Gastrocnemius medialis (tissue), 4 donors: ENCODE data around the gene PSMD5. TPM values are rescaled to one million over a fixed set of nuclear protein-coding genes. Genes with fewer than 3 reads are reported as not detected.

Source experiments
- ATAC-seq, 2 donors: fragments of 150-250 bp; one replicate each; pipeline ENCODE4 v1.9.1; 2016
- DNase-seq, 2 donors: peaks; one replicate each; pipeline ENCODE4 v3.0.0-alpha.2; 2019
- H3K27ac ChIP-seq, 4 donors: fragments of 200-600 bp; sonication (generic); 1 replicate in 1 of 4; 2 replicates in 3 of 4; pipeline ENCODE4 v1.5.1; 2016 to 2018; ENCODE audit warnings: mild to moderate bottlenecking in 2 of 4, moderate library complexity in 1 of 4
- H3K27me3 ChIP-seq, 3 donors: fragments of 200-600 bp; sonication (generic) in 2 of 3; 1 replicate in 1 of 3; 2 replicates in 2 of 3; pipeline versions ENCODE4 v1.5.1 to v1.6.0; 2016 to 2019; ENCODE audit warnings: mild to moderate bottlenecking in 1 of 3, moderate library complexity in 1 of 3
- H3K36me3 ChIP-seq, 2 donors: fragments of 200-600 bp; sonication (generic) in 1 of 2; one replicate each; pipeline ENCODE4 v1.5.1; 2017 to 2018
- H3K4me1 ChIP-seq, 2 donors: fragments of 200-600 bp; sonication (generic) in 1 of 2; one replicate each; pipeline ENCODE4 v1.5.1; 2016 to 2017; ENCODE audit warnings: mild to moderate bottlenecking in 2 of 2
- H3K4me3 ChIP-seq, 4 donors: fragments of 200-600 bp; sonication (generic) in 3 of 4; 1 replicate in 1 of 4; 2 replicates in 3 of 4; pipeline ENCODE4 v1.5.1; 2016 to 2019; ENCODE audit warnings: mild to moderate bottlenecking in 2 of 4
- H3K9me3 ChIP-seq, 3 donors: fragments of 200-600 bp; sonication (generic) in 2 of 3; 1 replicate in 1 of 3; 2 replicates in 2 of 3; pipeline ENCODE4 v1.5.1; 2016 to 2019
- POLR2A ChIP-seq, 2 donors: fragments of 450-650 bp; IDR thresholded peaks; one replicate each; pipeline ENCODE4 v1.6.1; 2017; ENCODE audit warnings: antibody characterized with exemption in 2 of 2, mild to moderate bottlenecking in 2 of 2, moderate library complexity in 2 of 2
- in situ Hi-C, 4 donors: fragments of 200-750 bp; cut with MboI; loops; one replicate each; pipeline versions ENCODE4 v1.15.0 to v1.8.0; 2017; ENCODE audit warnings: low sequenced_read_pairs in 4 of 4
- intact Hi-C: fragments of 100-400 bp; cut with DNase I; formaldehyde crosslinking; loops from one replicate; pipeline ENCODE4 v1.15.1; 2023; ENCODE audit warnings: low total_unique reads
- total RNA-seq, 4 donors: library from RNA; depleted of rRNA; stranded (reverse); fragments of >200 nt; gene quantifications; one replicate each; pipeline versions ENCODE4 v1.1.0 to v1.2.3, GENCODE V29; 2016
- TF ChIP-seq, protein P1 (sequence below), 5 experiments: fragments of 450-650 bp in 3 of 5; fragments of 200-600 bp in 2 of 5; sonication (generic) in 2 of 5; IDR thresholded peaks in 4 of 5; conservative IDR thresholded peaks in 1 of 5; 1 replicate in 4 of 5; 2 replicates in 1 of 5; pipeline ENCODE4 v1.5.1; 2016 to 2019; ENCODE audit warnings: antibody characterized with exemption in 5 of 5, mild to moderate bottlenecking in 3 of 5, moderate library complexity in 3 of 5

The PSMD5 gene
- total RNA-seq, 4 donors from 2014 or later = 9.3 to 35.3 (median 12.6) TPM

DNA sequence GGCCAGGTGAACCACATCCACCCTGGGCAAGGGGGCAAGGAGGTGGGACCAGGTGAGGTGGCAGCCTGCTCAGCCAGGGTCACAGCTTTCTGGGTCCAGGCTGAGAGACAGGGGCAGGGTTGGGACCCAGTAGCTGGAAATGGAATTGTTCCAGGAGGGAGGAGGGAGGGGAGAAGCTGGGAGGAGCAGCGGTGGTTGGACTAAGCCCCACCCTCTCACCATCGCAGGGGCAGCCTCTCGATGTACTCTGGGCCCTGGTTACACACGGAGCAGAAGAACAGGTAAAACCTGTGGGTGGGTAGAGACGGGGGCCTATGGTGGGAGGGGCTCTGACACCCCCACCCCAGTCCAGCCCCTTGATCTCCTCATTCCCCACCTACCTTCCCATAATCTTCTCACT lies 23.1 kb upstream of the PSMD5 start:
- H3K36me3 ChIP-seq = peaks cover 0 to 20% of the 10 kb centered on the region in 2 donors
- H3K9me3 ChIP-seq = no peaks in the 10 kb centered on the region
- ATAC-seq (no peak), DNase-seq (no peak)
- no peak overlapping the region for H3K27ac ChIP-seq
- H3K27me3 ChIP-seq = no peaks in the 10 kb centered on the region
- intact Hi-C loops (no loop called here), in situ Hi-C loops (loop anchor here in 1 of 4 donors (25.0 kb wide), 1 partner anchor 196 kb away; the partner anchor contains the start of genes C5 and CNTRL)
- no peak for TF ChIP-seq POLR2A (IDR thresholded peaks at IDR 0.05)
- TF ChIP-seq, protein P1, sequence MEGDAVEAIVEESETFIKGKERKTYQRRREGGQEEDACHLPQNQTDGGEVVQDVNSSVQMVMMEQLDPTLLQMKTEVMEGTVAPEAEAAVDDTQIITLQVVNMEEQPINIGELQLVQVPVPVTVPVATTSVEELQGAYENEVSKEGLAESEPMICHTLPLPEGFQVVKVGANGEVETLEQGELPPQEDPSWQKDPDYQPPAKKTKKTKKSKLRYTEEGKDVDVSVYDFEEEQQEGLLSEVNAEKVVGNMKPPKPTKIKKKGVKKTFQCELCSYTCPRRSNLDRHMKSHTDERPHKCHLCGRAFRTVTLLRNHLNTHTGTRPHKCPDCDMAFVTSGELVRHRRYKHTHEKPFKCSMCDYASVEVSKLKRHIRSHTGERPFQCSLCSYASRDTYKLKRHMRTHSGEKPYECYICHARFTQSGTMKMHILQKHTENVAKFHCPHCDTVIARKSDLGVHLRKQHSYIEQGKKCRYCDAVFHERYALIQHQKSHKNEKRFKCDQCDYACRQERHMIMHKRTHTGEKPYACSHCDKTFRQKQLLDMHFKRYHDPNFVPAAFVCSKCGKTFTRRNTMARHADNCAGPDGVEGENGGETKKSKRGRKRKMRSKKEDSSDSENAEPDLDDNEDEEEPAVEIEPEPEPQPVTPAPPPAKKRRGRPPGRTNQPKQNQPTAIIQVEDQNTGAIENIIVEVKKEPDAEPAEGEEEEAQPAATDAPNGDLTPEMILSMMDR (IDR thresholded peaks at IDR 0.05 in 4 of 5, conservative IDR thresholded peaks at IDR 0.05 in 1 of 5) = no peak
- H3K4me3 ChIP-seq = no peak overlapping the region
- H3K4me1 ChIP-seq = peaks cover 4 to 8% of the 10 kb centered on the region in 2 donors

DNA sequence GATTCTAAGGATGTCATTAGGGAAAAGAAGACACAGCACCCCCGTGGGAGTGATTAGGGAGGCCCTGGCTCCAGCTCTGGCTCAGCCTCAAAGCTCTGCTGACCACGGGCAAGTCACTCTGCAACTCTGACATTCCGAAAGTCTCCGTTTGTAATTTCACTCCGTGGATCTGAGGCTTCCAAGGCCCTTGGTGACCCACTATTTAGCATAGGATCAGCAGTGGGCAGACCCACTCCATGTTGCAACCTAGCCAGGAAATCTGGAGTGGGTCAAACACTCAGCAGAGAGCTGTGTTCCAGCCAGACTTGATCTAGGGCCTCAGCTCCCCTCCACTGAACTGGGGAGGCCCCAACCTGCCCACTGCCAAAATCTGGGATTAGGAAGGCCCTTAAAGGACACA lies 22.5 kb upstream of the PSMD5 start:
- ATAC-seq (no peak), DNase-seq (no peak)
- Histone ChIP-seq H3K4me3 (no peak overlapping the region), H3K4me1 (peaks cover 4 to 8% of the 10 kb centered on the region in 2 donors), H3K27me3 (no peaks in the 10 kb centered on the region), H3K36me3 (peaks cover 0 to 26% of the 10 kb centered on the region in 2 donors), H3K9me3 (no peaks in the 10 kb centered on the region), H3K27ac (no peak overlapping the region)
- TF ChIP-seq, protein P1 (IDR thresholded peaks at IDR 0.05 in 4 of 5, conservative IDR thresholded peaks at IDR 0.05 in 1 of 5) = no peak
- no peak for TF ChIP-seq POLR2A (IDR thresholded peaks at IDR 0.05)
- intact Hi-C loops = no loop called here
- in situ Hi-C loops = loop anchor here in 1 of 4 donors (25.0 kb wide), 1 partner anchor 197 kb away; the partner anchor contains the start of genes C5 and CNTRL

DNA sequence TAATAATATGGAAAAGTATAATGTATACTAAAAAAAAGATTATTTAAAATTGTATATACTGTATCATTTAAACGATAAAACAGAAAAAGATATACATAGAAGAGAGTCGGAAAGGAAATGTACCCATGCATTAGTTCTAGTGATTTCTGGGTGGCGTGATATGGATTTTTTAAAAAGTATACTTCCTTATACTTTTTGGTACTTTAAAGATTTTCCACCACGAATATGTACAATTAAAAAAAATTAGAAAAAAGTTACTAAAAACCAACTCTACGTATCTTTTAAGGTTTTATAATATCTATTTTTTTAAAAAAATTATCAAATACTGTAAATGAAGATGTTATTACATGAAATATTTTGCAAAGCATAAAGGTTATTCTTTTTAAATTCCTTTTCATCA lies 22.0 kb upstream of the PSMD5 start:
- Histone ChIP-seq H3K4me3 (no peak overlapping the region), H3K27me3 (no peaks in the 10 kb centered on the region), H3K9me3 (no peaks in the 10 kb centered on the region), H3K36me3 (peaks cover 0 to 31% of the 10 kb centered on the region in 2 donors), H3K4me1 (peaks cover 4 to 8% of the 10 kb centered on the region in 2 donors), H3K27ac (no peak overlapping the region)
- in situ Hi-C loops = loop anchor here in 1 of 4 donors (25.0 kb wide), 1 partner anchor 198 kb away; the partner anchor contains the start of genes C5 and CNTRL
- intact Hi-C loops = no loop called here
- DNase-seq (no peak), ATAC-seq (no peak)
- no peak for TF ChIP-seq POLR2A (IDR thresholded peaks at IDR 0.05)
- TF ChIP-seq, protein P1 (IDR thresholded peaks at IDR 0.05 in 4 of 5, conservative IDR thresholded peaks at IDR 0.05 in 1 of 5) = no peak

DNA sequence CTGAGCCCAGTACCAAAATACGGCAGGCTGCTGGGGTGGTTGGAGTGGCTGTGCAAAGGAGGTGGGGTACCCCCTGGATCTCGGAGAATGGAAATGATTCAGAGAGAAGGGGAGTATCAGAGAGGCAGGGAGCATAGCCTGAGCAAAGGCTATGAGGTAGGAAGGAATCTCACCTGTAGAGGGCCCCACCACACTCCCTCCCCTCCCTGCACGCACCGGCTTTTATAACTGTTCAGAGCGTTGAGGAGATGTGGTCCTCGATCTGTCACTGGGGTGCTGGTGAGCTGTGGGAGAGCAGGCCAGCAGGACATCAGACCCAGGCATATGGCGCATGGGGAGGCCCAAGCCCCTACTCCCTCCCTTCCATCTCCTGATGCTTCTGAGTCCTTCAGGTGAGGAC lies 21.1 kb upstream of the PSMD5 start:
- Histone ChIP-seq H3K27me3 (no peaks in the 10 kb centered on the region), H3K4me1 (peaks cover 4 to 5% of the 10 kb centered on the region in 2 donors), H3K27ac (no peak overlapping the region), H3K9me3 (no peaks in the 10 kb centered on the region), H3K36me3 (peaks cover 0 to 32% of the 10 kb centered on the region in 2 donors), H3K4me3 (no peak overlapping the region)
- intact Hi-C loops = no loop called here
- TF ChIP-seq, protein P1 (IDR thresholded peaks at IDR 0.05 in 4 of 5, conservative IDR thresholded peaks at IDR 0.05 in 1 of 5) = no peak
- no peak for TF ChIP-seq POLR2A (IDR thresholded peaks at IDR 0.05)
- in situ Hi-C loops = loop anchor here in 1 of 4 donors (25.0 kb wide), 1 partner anchor 198 kb away; the partner anchor contains the start of genes C5 and CNTRL
- no peak for ATAC-seq
- no peak for DNase-seq
